Stimulated activated CD8-positive, alpha-beta memory T cell treated with anti-CD3 and anti-CD28 coated beads, Interleukin-15, amount 100 ng/mL, for 4 hours (primary cell): ENCODE data around the gene MAP1LC3B2.

Experiments used
- DNase-seq, 2 donors: peaks; one replicate each; pipeline ENCODE4 v3.0.0-alpha.2; 2020; ENCODE audit warnings: low read depth in 2 of 2

The MAP1LC3B2 gene

DNA sequence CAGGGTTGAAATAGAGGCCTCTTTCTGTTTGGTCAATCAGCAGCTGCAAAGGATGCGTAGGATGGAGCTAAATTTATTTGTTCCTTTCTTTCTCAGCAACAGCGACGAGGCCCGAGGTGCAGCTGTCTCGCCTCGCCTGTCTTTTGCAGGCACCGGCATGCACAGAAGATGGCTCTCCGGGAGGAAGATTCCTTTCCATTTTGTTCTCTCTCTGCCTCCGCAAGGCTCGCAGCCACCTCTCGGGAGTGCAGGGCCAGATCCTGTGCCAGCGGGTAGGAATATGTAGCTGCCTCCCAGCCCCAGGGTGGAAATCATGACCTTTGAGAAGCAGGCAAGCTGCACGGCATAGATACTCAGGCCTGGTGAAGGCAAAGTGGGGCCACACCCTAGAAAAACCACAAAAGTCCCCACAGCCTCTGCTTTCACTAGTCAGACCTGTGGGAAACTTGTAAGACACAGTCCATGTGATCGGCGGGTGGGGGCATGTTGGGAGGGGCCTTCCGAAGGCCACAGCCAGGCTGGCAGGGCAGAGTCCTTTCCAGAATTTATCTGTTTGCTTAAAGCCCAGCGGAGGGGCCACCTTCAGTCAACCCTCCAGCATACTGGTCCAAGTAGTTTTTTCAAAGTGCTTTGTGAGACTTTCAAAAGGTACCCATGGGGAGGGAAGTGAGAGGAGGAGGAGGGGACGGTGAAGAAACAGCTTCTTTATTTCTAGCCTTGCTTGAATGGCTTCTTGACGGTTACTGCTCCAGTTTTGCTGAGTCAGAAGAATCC lies at the start of gene MAP1LC3B2:
Gene MAP1LC3B2 (plus strand): TSS at position 220 of the 774 bp plus-strand sequence. CDS start 16,562 bp downstream, outside the sequence.
- DNase-seq, result peak; percentile 45 to 50

DNA sequence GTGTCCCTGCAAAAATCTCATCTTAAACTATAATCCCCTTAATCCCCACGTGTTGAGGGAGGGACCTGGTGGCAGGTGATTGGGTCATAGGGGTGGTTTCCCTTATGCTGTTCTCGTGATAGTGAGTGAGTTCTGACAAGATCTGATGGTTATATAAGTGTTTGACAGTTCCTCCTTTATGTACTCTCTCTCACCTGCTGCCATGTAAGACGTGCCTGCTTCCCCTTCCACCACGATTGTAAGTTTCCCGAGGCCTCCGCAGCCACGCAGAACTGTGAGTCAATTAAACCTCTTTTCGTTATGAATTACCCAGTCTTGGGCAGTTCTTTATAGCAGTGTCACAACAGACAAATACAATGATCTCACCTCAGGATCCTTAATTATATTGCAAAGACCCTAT lies 45.2 kb upstream of the MAP1LC3B2 start:
- no peak for DNase-seq

DNA sequence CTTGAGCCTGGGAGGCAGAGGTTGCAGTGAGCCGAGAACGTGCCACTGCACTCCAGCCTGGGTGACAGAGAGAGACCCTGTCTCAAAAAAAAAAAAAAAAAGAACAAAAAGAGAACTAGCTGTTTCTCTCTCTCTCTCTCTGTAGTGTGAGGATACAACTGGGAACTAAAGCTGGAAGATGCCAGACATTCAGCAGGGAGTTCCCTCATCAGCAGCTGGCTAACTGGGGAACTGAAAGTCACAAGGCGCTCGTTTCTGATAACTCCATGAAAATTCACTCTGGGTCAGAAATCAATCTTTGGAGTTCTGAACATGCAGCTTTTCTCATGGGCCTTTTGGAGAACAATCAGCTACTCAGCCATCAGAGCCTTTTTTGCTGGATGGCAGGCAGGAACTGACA lies 43.5 kb upstream of the MAP1LC3B2 start:
- DNase-seq, result no peak

DNA sequence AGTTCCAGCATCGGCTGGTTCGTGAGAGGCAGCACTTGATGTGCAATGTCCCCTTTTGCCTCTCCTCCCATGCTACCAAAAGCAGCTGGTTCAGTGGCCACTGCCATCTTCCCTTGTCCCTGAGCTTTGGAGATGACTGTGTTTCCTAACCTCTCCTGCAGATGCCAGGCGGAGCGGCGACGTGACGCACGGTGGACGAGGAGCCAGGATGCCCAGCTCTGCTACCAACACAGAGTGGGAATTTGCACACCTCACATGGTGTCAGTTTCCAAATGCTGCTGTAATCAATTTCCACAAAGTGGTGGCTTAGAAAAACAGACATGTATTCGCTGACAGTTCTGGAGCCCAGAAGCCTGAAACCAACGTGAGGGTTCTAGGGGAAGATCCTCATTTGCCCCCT lies 42.5 kb upstream of the MAP1LC3B2 start:
- no peak for DNase-seq

DNA sequence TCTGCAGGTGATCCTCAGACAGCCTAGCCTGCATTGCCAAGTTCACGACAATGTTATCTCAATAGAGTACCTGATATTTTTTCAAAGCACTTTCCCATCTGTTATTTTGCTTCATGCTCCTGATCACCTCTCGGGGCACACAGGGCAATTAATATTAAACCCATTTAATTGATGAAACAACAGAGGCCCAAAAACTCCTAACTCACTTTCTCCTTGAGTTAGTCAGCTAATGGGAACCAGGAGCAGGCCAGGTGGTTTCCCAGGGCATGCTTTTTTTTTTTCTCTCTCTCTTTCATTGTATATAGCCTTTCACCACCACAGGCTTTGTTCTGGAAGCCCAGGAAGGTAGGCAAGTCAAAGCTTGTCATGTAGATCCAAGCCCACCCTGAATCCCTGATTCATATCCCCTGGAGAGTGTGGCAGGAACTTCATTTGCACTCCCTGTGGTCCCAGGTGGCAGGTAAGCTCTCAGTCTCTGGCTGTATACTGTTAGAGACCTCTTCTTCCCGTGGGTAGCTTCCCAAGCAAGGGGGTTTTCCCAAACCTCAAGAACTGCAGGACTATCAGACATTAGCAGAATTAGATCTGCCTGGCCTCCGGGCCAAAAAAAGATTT lies 41.6 kb upstream of the MAP1LC3B2 start:
- no peak for DNase-seq

DNA sequence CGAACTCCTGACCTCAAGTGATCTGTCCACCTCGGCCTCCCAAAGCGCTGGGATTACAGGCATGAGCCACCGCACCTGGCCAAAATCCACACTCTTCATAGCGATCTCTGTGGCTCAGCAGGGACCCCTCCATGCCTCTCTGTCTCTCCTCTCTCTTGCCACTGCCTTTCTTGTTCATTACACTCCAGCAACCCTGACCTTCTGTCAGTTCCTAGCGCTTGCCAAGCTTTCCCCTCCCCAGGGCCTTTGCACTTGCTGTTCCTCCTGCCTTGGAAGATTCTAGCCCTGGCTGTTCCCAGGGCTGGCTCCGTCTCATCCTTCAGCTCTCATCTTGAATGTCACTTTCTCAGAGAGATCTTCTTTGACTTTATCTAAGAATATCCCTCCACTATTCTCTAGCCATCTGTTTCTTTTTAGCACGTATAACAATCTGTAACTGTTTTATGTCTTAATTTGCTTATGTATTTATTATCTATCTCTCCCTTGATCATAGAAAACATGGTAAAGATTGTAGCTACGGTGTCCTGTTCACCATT lies 38.9 kb upstream of the MAP1LC3B2 start:
- DNase-seq, result no peak

DNA sequence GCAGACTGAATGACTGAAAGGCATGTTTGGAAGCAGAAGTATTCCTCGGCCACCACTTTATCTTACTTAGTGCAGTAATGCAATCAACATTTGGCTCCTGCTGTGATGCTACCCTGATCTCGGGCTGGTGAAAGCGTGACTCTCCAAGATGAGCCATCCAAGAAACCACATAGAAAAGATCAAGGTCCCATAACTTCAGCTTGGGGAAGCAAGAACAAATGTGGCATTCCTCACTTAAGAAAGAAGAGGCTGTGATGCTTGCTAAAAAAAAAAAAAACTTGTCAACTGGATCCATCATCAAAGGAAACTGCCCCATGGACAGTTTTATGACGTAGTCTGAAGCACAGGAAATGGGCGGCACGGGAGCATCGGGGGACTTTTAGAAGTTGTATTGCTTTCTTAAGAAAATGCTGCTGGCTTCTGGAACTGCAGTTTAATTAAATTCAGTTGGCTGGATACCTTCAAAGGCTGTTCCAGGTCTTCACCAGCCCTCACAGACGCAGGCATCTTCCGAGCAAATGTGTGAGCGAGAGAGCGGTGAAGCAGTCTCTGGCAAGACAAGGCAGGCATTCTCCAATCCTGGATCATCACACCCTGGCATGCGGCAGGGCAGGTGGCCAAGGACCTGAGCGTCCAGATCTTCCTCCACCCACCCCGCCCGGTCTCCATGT lies 38.2 kb upstream of the MAP1LC3B2 start:
- no peak for DNase-seq

DNA sequence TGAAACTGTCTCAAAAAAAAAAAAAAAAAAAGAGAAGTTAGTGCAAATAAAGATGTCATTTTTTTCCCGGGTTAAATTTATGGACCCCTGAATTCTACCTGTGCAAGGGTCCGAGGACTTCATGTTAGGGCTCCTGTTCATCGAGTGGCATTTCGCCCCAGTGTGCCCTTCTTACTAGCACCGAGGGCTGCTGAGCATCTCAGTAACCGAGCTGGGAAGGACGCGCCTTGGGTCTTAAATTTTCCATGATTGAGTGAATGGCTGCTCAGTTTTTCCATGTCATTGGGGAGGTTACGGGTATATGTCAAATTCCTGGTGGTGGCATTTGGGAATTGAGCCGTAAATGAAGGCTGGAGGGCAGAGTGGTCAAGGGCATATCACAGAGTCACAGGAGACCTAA lies 34.9 kb upstream of the MAP1LC3B2 start:
- no peak for DNase-seq

DNA sequence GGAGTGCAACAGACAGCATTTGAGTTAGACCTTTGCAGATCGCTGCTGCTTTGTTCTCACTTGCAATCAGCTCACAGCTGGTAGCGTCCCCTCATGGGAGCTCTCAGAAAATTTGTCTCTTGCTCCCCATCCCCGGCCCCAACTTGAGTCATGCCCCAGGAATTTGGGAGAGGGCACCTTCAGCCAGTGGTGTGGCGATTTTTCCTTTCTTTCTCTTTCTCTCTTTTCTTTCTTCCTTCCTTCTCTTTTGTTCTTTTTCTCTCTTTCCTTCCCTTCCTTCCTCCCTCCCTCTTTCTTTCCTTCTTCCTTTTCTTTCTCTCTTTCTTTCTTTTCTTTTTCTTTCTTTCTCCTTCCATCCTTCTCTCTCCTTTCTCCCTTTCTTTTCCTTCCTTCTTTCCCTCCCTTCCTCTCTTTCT lies 34.2 kb upstream of the MAP1LC3B2 start:
- DNase-seq, result no peak

DNA sequence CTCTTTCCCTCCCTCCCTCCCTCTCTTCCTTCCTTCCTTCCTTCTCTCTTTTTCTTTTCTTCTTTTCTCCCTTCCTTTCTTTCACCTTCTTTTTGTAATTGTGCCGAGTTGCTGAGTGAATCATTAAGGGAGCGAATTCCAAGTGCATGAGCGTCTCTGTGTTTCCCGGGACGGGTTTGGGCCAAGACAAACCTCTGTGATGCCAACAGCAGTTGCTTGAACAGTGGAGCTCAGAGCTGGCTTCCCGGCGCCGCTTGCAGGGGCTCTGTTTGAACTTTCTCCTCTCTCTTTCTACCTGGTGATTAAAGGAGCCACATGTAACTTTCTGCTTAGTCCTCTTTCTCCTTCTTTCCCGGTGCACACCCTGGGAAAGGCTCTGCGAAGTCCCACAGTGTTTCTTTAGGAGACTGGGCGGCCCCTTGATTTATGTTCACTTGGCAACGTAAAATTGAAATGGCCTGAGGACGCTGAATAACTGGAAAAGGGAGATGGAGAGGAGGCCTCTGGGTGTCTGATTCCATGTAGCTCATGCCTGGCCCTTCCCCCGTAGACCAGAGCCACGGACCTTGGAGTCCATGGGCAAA lies 33.7 kb upstream of the MAP1LC3B2 start:
- DNase-seq, result no peak

DNA sequence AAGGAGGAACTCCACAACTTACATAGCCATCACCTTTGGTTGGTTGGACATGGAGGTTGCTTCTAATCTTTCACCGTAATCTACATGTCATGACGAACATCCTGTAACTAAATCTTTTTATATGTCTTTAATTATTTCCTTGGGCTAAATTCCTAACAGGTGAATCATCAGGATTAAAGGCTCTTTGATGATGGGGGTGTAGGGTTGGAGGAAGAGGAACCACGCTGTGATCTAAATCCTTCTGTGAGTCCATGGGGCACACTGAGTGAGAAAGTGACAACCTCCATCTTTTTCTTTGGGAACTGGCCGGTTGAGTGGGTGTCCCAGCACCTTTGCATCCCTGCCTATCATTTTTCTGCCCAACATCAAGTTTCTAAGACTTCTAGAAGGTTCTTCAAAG lies 31.1 kb upstream of the MAP1LC3B2 start:
- no peak for DNase-seq

DNA sequence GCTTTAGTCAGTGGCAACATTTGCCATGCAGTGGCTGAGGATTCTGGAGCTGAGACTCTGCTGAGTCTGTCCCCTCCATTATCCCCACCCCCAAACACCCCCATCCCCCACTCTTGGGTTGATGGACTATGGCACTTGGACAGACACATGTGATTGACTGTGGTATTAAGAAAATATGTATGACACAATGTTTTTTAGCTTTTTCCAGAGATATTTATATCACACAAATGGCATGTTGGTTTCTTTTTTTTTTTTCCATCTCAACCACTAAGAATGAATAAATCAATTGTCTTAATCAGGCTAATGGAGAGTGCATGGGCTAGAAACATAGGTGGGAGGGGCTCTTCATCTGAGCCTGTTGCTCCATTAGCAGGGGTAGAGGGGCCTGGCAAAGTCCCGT lies 30.7 kb upstream of the MAP1LC3B2 start:
- no peak for DNase-seq

DNA sequence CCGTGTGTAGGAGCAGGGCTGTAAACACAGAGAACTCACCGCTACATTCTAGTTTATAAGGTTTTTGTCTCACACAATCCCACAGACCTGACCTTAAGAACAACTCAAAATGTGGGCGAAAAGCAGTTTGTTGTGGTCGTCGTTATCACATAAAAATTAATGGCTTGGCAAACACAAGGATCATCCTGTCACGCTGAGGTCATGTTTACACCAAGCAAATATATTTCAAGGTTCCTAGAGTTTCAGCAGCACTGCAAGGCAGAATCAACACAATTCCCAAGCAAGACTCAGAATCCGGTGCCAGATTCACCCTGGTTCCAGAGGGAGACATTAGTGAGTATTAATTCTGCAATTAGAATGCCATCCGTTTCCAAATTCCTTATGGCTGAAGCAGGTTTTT lies 30.1 kb upstream of the MAP1LC3B2 start:
- no peak for DNase-seq

DNA sequence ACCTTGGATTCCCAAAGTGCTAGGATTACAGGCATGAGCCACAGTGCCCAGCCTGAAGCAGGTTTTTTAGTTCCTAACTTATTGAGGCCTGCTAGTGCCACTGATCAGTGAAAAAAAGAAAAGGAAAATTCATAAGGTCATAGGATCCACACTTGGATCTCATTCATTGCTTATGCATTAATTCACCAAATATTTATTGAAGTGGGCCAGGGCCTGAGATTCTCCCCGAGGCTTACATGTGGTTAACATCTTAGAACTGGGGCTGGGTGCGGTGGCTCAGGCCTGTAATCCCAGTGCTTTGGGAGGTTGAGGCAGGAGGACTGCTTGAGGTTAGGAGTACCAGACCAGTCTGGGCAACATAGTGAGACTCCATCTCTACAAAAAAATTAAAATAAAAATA lies 29.5 kb upstream of the MAP1LC3B2 start:
- no peak for DNase-seq

DNA sequence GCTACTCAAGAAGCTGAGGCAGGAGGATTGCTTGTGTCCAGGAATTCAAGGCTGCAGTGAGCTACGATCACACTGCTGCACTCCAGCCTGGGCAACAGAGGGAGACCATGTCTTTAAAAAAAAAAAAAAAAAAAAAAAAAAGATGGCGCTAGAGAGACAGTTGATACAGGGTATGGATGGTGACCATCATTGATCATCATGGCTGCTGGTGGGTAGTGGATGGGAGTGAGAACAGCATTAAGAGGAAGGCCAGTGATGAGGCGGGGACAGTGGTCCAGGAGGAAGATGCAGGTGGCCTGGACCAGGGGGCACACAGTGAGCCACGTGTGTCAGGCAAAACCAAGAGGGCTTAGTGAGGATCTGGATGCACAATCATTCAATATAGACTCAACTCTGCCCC lies 26.8 kb upstream of the MAP1LC3B2 start:
- DNase-seq, result no peak

DNA sequence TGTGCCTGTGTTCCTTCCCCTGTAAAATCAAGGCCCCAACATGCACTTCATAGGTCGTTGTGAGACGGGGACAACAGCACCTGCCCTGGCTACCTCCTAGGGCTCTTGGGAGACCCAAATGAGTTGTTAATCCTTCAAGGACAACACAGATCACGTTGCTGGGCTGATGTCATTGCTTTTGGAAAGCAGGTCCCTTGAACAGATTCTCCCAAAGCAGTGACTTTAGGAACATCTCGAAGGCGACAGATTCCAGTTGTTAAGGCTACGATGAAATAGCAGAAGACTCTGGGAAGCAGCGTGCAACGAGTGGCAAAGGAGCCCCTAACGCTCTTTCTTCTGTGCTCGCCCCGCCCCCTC lies 26.2 kb upstream of the MAP1LC3B2 start:
- no peak for DNase-seq

DNA sequence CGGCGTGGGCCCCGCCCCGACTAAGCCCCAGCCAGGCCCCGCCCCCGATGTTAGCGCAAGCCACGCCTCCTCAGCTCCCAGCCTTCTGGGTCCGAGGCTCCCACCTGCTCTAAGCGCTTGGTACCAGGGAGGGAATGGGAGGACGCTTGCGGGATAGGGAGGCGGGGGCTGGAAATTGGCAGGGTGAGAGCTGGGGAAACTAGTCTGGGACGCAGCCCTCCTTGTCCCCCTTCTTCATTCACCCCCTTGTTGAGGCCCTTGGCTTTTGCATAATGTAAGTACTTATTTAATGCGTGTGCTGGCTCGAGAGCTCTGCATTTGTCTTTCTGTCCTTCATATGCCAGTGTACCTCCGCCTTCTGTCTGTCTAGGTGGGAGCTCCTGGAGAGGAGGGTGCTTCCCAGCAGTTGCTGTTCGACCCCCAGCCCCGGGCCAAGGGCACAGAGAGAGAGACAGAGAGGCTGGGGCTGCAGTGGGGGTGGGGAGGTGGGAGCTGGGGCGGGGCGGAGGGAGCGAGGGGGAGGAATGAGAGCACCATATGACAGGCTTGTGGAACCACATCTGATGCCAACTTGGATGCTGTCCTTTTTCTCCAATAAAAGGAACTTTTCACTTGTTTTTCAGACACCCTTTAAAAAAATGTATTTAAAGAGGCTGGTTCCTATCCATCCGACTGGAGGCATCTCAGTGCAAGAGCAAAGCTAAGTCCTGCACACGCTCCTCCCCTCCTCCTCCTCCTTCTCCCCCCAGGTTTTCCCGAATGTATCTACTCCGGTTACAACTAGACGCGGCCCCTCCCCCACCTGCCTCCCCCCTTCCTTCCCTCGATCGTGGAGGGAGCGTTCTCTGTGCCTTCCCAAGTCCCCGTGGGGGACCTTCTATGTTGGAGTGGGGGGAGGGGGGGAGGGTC lies 25.6 kb upstream of the MAP1LC3B2 start:
- DNase-seq, result peak; percentile 38 to 40

DNA sequence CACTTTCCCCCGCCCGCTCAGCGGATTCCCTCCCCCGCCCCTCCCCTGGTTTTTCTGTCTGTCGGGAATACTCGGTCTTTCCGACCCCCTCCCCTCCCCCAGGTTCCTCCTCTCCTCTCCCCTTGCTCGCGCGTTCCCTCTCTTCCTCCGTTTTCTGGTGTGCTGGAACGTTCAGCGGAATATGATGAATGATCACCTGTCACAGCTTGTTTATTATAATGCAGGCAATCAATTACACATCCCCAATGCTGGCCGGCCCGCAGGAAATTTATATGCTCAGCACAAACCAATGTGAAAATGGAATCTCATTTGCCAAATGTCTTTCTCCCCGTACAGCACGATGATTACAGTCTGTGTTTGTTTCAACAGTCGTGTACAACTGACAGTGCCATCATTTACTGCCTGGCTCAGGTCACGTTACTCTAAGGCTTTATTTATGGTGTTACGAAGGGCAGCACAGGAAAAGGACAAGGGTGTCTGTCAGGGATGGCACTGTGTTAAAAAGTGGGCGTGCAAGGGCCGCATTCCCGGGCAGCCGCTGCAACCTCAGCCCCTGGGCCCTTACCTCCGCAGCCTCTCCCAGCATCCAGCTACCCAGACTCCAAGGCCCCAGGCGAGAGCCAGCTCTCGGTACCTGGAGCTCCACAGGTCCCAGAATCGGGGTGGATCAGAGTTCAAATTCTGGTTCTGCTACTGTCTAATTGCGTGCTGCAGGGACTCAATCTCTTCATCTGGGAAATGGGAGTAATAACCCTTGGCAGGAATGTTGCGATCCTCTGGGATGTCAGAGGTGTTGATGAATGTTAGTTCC lies 24.7 kb upstream of the MAP1LC3B2 start:
- DNase-seq, result no peak

DNA sequence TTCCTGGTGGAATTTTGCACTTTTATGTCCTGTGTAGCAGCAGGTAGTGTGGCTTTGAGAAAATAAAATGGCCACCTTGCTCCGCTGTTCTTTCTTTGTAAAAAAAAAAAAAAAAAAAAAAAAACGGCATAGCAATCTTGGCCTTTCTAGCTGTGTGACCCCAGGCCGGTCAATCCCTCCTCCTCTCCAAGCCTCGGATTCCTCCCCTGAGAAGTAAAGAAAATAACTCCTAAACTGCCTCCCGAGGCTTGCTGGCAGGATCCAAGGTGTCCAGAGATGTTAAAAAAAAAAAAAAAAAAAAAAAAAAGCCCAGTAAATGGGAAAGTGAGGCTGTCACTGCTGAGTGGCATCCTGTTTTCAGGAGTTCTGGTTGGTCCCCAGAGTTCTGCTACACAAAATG lies 23.9 kb upstream of the MAP1LC3B2 start:
- no peak for DNase-seq

DNA sequence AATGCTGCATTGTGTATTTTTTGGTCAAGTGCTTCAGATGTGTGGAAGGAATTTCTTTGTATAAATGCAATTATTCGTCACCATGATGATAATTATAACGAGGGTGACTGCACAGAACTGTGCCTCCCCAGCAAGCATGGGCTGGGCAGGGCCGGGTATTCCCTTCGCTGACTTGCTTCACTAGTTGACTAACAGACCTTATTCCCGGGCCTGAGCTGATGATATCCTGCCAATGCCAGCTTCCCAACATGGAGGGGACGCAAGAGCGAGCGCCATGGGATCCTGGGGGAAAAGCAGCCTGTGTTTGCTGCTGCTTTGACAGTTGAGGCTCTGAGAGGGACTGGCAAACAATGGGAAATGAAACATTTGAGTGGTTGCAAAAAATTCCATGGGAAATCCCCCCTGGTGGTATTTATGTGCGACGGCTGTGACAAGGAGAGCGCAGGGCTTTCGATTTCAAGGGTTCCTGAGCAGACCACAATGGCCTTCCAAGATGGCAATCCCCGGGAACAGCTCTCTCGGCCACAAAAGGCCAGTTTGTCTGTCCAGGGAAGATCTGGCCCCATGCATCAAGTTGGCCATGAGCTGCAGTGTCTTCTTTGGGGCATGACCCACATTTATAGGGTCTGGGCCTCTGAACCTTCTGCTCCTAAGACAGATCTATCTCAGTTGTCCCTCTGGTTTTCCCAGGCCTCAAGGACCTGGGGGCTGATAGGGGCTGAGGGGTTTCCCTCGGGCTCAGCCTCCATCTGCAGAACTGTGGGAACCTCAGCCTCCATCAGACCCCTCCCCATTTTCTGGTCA lies 21.9 kb upstream of the MAP1LC3B2 start:
- DNase-seq, result no peak
